Neuronal stem cell (in vitro differentiated cells): ENCODE results near the gene WWOX.

ENCODE experiments used
- DNase-seq: peaks from one replicate; pipeline ENCODE4 v3.0.0-alpha.2; 2013; ENCODE audit warnings: low spot score
- H2AFZ ChIP-seq: one replicate; pipeline ENCODE4 v1.6.1; 2013; ENCODE audit warnings: mild to moderate bottlenecking, low read length, inconsistent platforms
- H2AK5ac ChIP-seq: 2 replicates; pipeline ENCODE4 v1.6.1; 2013; ENCODE audit warnings: low read depth, mild to moderate bottlenecking, inconsistent platforms, low read length, moderate library complexity, mixed read lengths
- H2BK120ac ChIP-seq: 2 replicates; pipeline ENCODE4 v1.6.1; 2013; ENCODE audit warnings: low read depth, mild to moderate bottlenecking, inconsistent platforms, low read length, moderate library complexity, mixed read lengths
- H2BK12ac ChIP-seq: one replicate; pipeline ENCODE4 v1.6.1; 2013; ENCODE audit warnings: low read length, inconsistent platforms
- H2BK15ac ChIP-seq: 2 replicates; pipeline ENCODE4 v1.6.1; 2013; ENCODE audit warnings: mild to moderate bottlenecking, low read length, inconsistent platforms, mixed read lengths
- H2BK5ac ChIP-seq: one replicate; pipeline ENCODE4 v1.6.1; 2013; ENCODE audit warnings: inconsistent platforms, mild to moderate bottlenecking, low read length, moderate library complexity
- H3K14ac ChIP-seq: one replicate; pipeline ENCODE4 v1.6.1; 2013; ENCODE audit warnings: low read length, inconsistent platforms
- H3K18ac ChIP-seq: 2 replicates; pipeline ENCODE4 v1.6.1; 2013; ENCODE audit warnings: low read length, inconsistent platforms
- H3K23ac ChIP-seq: 2 replicates; pipeline ENCODE4 v1.6.1; 2013; ENCODE audit warnings: low read depth, mild to moderate bottlenecking, mixed read lengths, low read length, inconsistent platforms; ENCODE audit not compliant: poor library complexity
- H3K27ac ChIP-seq: replicated peaks from 3 replicates; pipeline ENCODE4 v1.5.1; 2013; ENCODE audit warnings: low read length, inconsistent platforms
- H3K27me3 ChIP-seq, 3 experiments: 2 replicates each; pipeline ENCODE4 v1.6.1; 2013; ENCODE audit warnings: low read length in 3 of 3, mild to moderate bottlenecking in 2 of 3, inconsistent platforms in 1 of 3, low read depth in 1 of 3, mixed read lengths in 1 of 3, moderate library complexity in 1 of 3; ENCODE audit not compliant: control insufficient read depth in 3 of 3, insufficient read depth in 3 of 3
- H3K36me3 ChIP-seq, 2 donors: replicated peaks in 1 of 2; 2 replicates each; pipeline ENCODE4 v1.6.1; 2013; ENCODE audit warnings: low read length in 2 of 2; ENCODE audit not compliant: control insufficient read depth in 2 of 2, insufficient read depth in 2 of 2
- H3K4ac ChIP-seq: 2 replicates; pipeline ENCODE4 v1.6.1; 2013; ENCODE audit warnings: inconsistent platforms, mild to moderate bottlenecking, low read length, moderate library complexity
- H3K4me1 ChIP-seq, 2 donors: 1 replicate in 1 of 2; 2 replicates in 1 of 2; pipeline ENCODE4 v1.6.1; 2013; ENCODE audit warnings: low read length in 2 of 2, low read depth in 1 of 2; ENCODE audit not compliant: control insufficient read depth in 2 of 2, insufficient read depth in 1 of 2
- H3K4me2 ChIP-seq: one replicate; pipeline ENCODE4 v1.6.1; 2013; ENCODE audit warnings: mild to moderate bottlenecking, low read length, inconsistent platforms; ENCODE audit not compliant: insufficient read depth, poor library complexity, severe bottlenecking
- H3K4me3 ChIP-seq, 2 donors: 2 replicates each; pipeline ENCODE4 v1.5.1; 2013; ENCODE audit warnings: low read length in 2 of 2, mild to moderate bottlenecking in 2 of 2, inconsistent platforms in 1 of 2, moderate library complexity in 1 of 2
- H3K79me1 ChIP-seq: one replicate; pipeline ENCODE4 v1.6.1; 2013; ENCODE audit warnings: low read depth, mild to moderate bottlenecking, inconsistent platforms, low read length, moderate library complexity
- H3K9ac ChIP-seq: one replicate; pipeline ENCODE4 v1.6.1; 2013; ENCODE audit warnings: mild to moderate bottlenecking, low read depth, low read length, inconsistent platforms; ENCODE audit not compliant: poor library complexity
- H3K9me3 ChIP-seq, 2 donors: replicated peaks in 1 of 2; 2 replicates each; pipeline versions ENCODE3 to v1.6.1; 2013; ENCODE audit warnings: low read length in 2 of 2, mild to moderate bottlenecking in 2 of 2, inconsistent platforms in 1 of 2, low read depth in 1 of 2, mixed read lengths in 1 of 2, moderate library complexity in 1 of 2; ENCODE audit not compliant: control insufficient read depth in 2 of 2, insufficient read depth in 1 of 2
- H4K8ac ChIP-seq: one replicate; pipeline ENCODE4 v1.6.1; 2013; ENCODE audit warnings: low read depth, mild to moderate bottlenecking, inconsistent platforms, low read length, moderate library complexity
- H4K91ac ChIP-seq: one replicate; pipeline ENCODE4 v1.6.1; 2013; ENCODE audit warnings: low read length, low read depth, mild to moderate bottlenecking, inconsistent platforms; ENCODE audit not compliant: poor library complexity
- WGBS, 2 donors: extraction: QIAGEN DNeasy Blood & Tissue Kit; methylation state at CpG; one replicate each; pipeline ENCODE4 v1.1.7; 2013; ENCODE audit warnings: missing lambda C conversion rate in 2 of 2, mixed read lengths in 1 of 2; ENCODE audit not compliant: insufficient read length in 2 of 2, insufficient replicate concordance in 1 of 2; ENCODE audit errors: extremely low coverage in 2 of 2; 5-methylcytosine and 5-hydroxymethylcytosine counted together

WWOX gene

DNA sequence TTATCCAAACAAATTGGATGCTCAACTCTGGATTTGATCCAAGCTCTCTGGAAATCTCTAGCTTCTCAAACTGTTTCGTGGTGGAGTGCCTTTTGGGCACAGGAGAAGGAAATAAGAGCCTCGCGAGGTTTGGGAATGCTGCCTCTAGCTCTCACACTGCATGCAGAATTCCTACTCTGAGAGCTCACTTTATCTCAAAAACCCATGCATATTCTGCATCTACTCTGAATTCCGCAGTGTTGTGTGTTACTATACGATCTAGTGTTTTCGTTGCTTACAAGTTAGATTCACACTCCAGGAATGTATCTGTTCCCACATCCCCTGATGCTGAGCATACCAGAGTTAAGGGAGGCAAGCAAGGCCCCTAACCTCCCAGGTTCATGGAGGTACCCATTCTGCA lies 462.7 kb downstream of the WWOX start:
- no peak overlapping the region for H3K4ac ChIP-seq
- H3K27me3 ChIP-seq: no peaks in the 10 kb centered on the region
- H3K4me2 ChIP-seq: no peak overlapping the region
- H2BK15ac ChIP-seq: no peak overlapping the region
- H3K18ac ChIP-seq: no peak overlapping the region
- no peak overlapping the region for H2BK12ac ChIP-seq
- no peak overlapping the region for H3K4me3 ChIP-seq
- no peak overlapping the region for H2AFZ ChIP-seq
- H3K9ac ChIP-seq: no peak overlapping the region
- peaks cover 2 to 16% of the 10 kb centered on the region in 2 donors for H3K9me3 ChIP-seq
- H2AK5ac ChIP-seq: no peak overlapping the region
- H3K23ac ChIP-seq: no peak overlapping the region
- no peak overlapping the region for H4K91ac ChIP-seq
- H3K36me3 ChIP-seq: no peaks in the 10 kb centered on the region
- H4K8ac ChIP-seq: no peak overlapping the region
- no peak for DNase-seq
- no peak overlapping the region for H3K27ac ChIP-seq
- H3K79me1 ChIP-seq: no peaks in the 10 kb centered on the region
- no peak overlapping the region for H2BK120ac ChIP-seq
- no peak overlapping the region for H3K14ac ChIP-seq
- H3K4me1 ChIP-seq: peaks cover 2 to 4% of the 10 kb centered on the region in 2 donors
- no CpG with 5 or more reads among the region's 6 CpGs for WGBS, 2 donors
- H2BK5ac ChIP-seq: no peak overlapping the region

- Histone ChIP-seq H3K18ac (no peak overlapping the region), H2BK12ac (no peak overlapping the region), H3K4ac (no peak overlapping the region), H4K91ac (no peak overlapping the region), H3K23ac (no peak overlapping the region), H3K9me3 (peaks cover 2 to 16% of the 10 kb centered on the region in 2 donors), H2BK15ac (no peak overlapping the region), H3K4me3 (no peak overlapping the region), H3K14ac (no peak overlapping the region), H3K27me3 (no peaks in the 10 kb centered on the region), H3K79me1 (no peaks in the 10 kb centered on the region), H3K9ac (no peak overlapping the region), H3K27ac (no peak overlapping the region), H2BK5ac (no peak overlapping the region), H3K36me3 (no peaks in the 10 kb centered on the region), H2AFZ (no peak overlapping the region), H4K8ac (no peak overlapping the region), H3K4me1 (peaks cover 2 to 4% of the 10 kb centered on the region in 2 donors), H3K4me2 (no peak overlapping the region), H2BK120ac (no peak overlapping the region), H2AK5ac (no peak overlapping the region)
- WGBS, 2 donors: no CpG with 5 or more reads among the region's 8 CpGs
- DNase-seq: no peak
These were observed 463.2 kb downstream of the WWOX start for GRCh38 chr16:78562650-78563049.

DNA sequence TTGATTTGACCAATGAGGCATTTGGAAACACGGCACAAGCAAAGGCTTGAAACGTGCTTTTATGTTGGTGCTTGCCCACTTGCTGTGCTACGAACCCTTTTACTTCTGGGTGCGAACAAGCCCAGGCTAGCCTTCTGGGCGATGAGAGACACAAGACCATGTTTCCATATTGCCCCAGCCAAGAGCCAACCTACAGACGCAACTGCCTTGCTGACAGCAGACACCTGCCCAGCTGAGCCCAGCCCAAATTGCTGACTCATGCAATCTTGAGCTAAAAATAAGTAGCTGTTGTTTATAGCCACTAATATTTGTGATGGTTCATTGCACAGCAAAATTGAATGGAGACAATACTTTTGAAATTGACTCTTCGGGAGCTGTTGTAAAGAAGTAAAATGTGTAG lies 464.5 kb downstream of the WWOX start:
- Histone ChIP-seq H2AFZ (no peak overlapping the region), H3K27me3 (no peaks in the 10 kb centered on the region), H3K79me1 (no peaks in the 10 kb centered on the region), H2BK12ac (no peak overlapping the region), H3K4me3 (no peak overlapping the region), H2BK120ac (no peak overlapping the region), H3K18ac (peak overlapping the region; percentile 30), H3K4me2 (no peak overlapping the region), H3K9me3 (peaks cover under 1 to 9% of the 10 kb centered on the region in 2 donors), H3K36me3 (no peaks in the 10 kb centered on the region), H2AK5ac (no peak overlapping the region), H4K8ac (no peak overlapping the region), H3K14ac (no peak overlapping the region), H2BK15ac (no peak overlapping the region), H3K27ac (no peak overlapping the region), H3K23ac (no peak overlapping the region), H3K4ac (no peak overlapping the region), H4K91ac (no peak overlapping the region), H3K4me1 (peaks cover 2 to 4% of the 10 kb centered on the region in 2 donors), H3K9ac (no peak overlapping the region), H2BK5ac (no peak overlapping the region)
- no CpG with 5 or more reads among the region's 7 CpGs for WGBS, 2 donors
- DNase-seq: no peak

DNA sequence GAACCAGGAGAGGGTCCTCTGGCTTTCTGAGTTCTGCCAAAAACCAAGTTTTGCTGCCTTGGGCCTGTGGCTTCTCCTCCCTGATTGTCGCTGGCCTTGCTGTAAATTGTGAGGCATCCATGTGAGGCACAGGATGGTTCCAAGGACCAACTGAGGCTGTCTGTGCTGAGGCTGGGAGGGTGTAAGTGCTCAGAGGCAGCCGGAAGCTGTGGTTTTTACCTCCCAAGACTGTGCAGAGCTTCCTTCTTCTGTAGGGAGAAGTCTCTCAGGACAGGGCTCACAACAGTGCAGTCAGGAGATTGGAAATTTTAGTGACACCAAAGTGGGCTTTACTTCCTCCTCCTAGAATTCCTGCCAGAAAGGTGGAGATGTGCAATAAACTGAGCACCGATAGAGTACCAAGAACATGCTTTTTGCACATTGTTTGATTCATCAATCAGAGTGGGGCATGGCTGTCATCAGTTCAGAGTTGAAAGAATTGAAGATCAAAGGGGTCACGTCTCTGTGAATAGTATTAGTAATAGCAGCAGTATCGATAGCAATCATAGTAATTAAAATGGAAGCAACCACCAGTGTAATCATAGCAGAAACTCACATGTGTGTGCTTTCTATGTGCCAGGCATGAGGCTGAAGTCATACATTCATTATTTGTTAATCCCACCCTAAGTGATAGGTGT lies 467.1 kb downstream of the WWOX start:
- no peak overlapping the region for H3K18ac ChIP-seq
- no peak overlapping the region for H4K91ac ChIP-seq
- H3K4me2 ChIP-seq: no peak overlapping the region
- H3K14ac ChIP-seq: no peak overlapping the region
- H3K4ac ChIP-seq: no peak overlapping the region
- no peak overlapping the region for H2BK5ac ChIP-seq
- H4K8ac ChIP-seq: no peak overlapping the region
- H2AK5ac ChIP-seq: no peak overlapping the region
- H2AFZ ChIP-seq: no peak overlapping the region
- no CpG with 5 or more reads among the region's 5 CpGs for WGBS, 2 donors
- H3K4me1 ChIP-seq: peaks cover 2 to 4% of the 10 kb centered on the region in 2 donors
- no peak overlapping the region for H3K27ac ChIP-seq
- no peak for DNase-seq
- no peak overlapping the region for H3K9ac ChIP-seq
- H3K9me3 ChIP-seq: peaks cover 0 to 9% of the 10 kb centered on the region in 2 donors
- H3K4me3 ChIP-seq: no peak overlapping the region
- H2BK120ac ChIP-seq: no peak overlapping the region
- H2BK15ac ChIP-seq: no peak overlapping the region
- H3K36me3 ChIP-seq: no peaks in the 10 kb centered on the region
- H2BK12ac ChIP-seq: no peak overlapping the region
- no peaks in the 10 kb centered on the region for H3K79me1 ChIP-seq
- no peaks in the 10 kb centered on the region for H3K27me3 ChIP-seq
- no peak overlapping the region for H3K23ac ChIP-seq
